B cell (primary cell): ENCODE results near the gene SYT17. TPM values are rescaled to one million over a fixed set of nuclear protein-coding genes. Genes with fewer than 3 reads are reported as not detected.

Experiments
- ATAC-seq: fragments of 200-7000 bp; cut with Tn5 transposase; one replicate; pipeline ENCODE4 v1.10.0; 2021; ENCODE audit warnings: low read depth, mild to moderate bottlenecking, moderate number of reproducible peaks, moderate library complexity
- CTCF ChIA-PET: fragments of 350-600 bp; sonication (Branson Sonifier 250); formaldehyde crosslinking; loops from one replicate; lab custom pipeline; 2021; ENCODE audit warnings: antibody characterized with exemption, inconsistent platforms; lab: Charles Lee
- POLR2A ChIA-PET: fragments of 350-600 bp; sonication (Branson Sonifier 250); formaldehyde crosslinking; loops from one replicate; lab custom pipeline; 2021; ENCODE audit warnings: antibody characterized with exemption; lab: Charles Lee
- DNase-seq: peaks from one replicate; pipeline ENCODE4 v3.0.0; 2013
- H2AFZ ChIP-seq: 2 replicates; pipeline ENCODE4 v1.6.1; 2012; ENCODE audit warnings: mild to moderate bottlenecking, low read depth, low read length; ENCODE audit not compliant: insufficient read depth, poor library complexity, severe bottlenecking
- H3K27ac ChIP-seq, 2 donors: 1 replicate in 1 of 2; 2 replicates in 1 of 2; pipeline ENCODE4 v1.5.1; 2012 to 2013; ENCODE audit warnings: low read length in 2 of 2, mild to moderate bottlenecking in 2 of 2, moderate library complexity in 1 of 2
- H3K27me3 ChIP-seq, 4 experiments: fragments of 200-600 bp in 1 of 4; sonication (generic) in 1 of 4; replicated peaks in 1 of 4; 1 replicate in 2 of 4; 2 replicates in 2 of 4; pipeline versions ENCODE4 v1.6.1 to v1.7.0; 2013 to 2016; ENCODE audit warnings: low read length in 3 of 4, mild to moderate bottlenecking in 2 of 4, mixed read lengths in 1 of 4, moderate library complexity in 1 of 4; ENCODE audit not compliant: insufficient read depth in 4 of 4, control insufficient read depth in 3 of 4; ENCODE audit errors: control extremely low read depth in 1 of 4
- H3K36me3 ChIP-seq, 2 experiments: replicated peaks in 1 of 2; 1 replicate in 1 of 2; 2 replicates in 1 of 2; pipeline versions ENCODE4 v1.6.1 to v1.7.1; 2013; ENCODE audit warnings: low read length in 1 of 2; ENCODE audit not compliant: insufficient read depth in 2 of 2, control insufficient read depth in 1 of 2; ENCODE audit errors: control extremely low read depth in 1 of 2, extremely low read depth in 1 of 2
- H3K4me1 ChIP-seq, 2 donors: fragments of 200-600 bp in 1 of 2; sonication (generic) in 1 of 2; 1 replicate in 1 of 2; 2 replicates in 1 of 2; pipeline versions ENCODE4 v1.5.1 to v1.6.1; 2013 to 2017; ENCODE audit warnings: low read length in 2 of 2; ENCODE audit not compliant: control insufficient read depth in 2 of 2, insufficient read depth in 2 of 2
- H3K4me2 ChIP-seq: replicated peaks from 2 replicates; pipeline ENCODE3; 2012; ENCODE audit warnings: mild to moderate bottlenecking, low read depth, low read length; ENCODE audit not compliant: poor library complexity, severe bottlenecking
- H3K4me3 ChIP-seq, 5 experiments: fragments of 200-600 bp in 1 of 5; sonication (generic) in 1 of 5; 1 replicate in 3 of 5; 2 replicates in 2 of 5; pipeline versions ENCODE4 v1.5.1 to v1.7.0; 2011 to 2016; ENCODE audit warnings: low read length in 4 of 5, mild to moderate bottlenecking in 4 of 5, low read depth in 2 of 5, control low read depth in 1 of 5, moderate library complexity in 1 of 5; ENCODE audit not compliant: insufficient read depth in 1 of 5; ENCODE audit errors: control extremely low read depth in 1 of 5, extremely low read depth in 1 of 5
- H3K79me2 ChIP-seq: fragments of 200-600 bp; sonication (generic); one replicate; pipeline ENCODE4 v1.6.0; 2016; ENCODE audit warnings: low read length; ENCODE audit not compliant: control insufficient read depth, insufficient read depth
- H3K9ac ChIP-seq: fragments of 200-600 bp; sonication (generic); 2 replicates; pipeline ENCODE4 v1.6.1; 2017; ENCODE audit warnings: mild to moderate bottlenecking, low read length, moderate library complexity
- H3K9me3 ChIP-seq, 3 donors: one replicate each; pipeline versions ENCODE4 v1.6.1 to v1.7.1; 2013; ENCODE audit warnings: low read length in 2 of 3; ENCODE audit not compliant: control insufficient read depth in 2 of 3, insufficient read depth in 1 of 3; ENCODE audit errors: control extremely low read depth in 1 of 3
- H4K20me1 ChIP-seq: 2 replicates; pipeline ENCODE4 v1.6.0; 2012; ENCODE audit warnings: mild to moderate bottlenecking, low read length; ENCODE audit not compliant: insufficient read depth, control insufficient read depth, poor library complexity, severe bottlenecking
- H3K27ac Mint-ChIP-seq: one replicate; pipeline ENCODE4 v1.8.0; 2021; ENCODE audit warnings: mixed read lengths
- H3K27me3 Mint-ChIP-seq: one replicate; pipeline ENCODE4 v1.8.0; 2021; ENCODE audit warnings: mixed read lengths
- H3K4me1 Mint-ChIP-seq: one replicate; pipeline ENCODE4 v1.8.0; 2021; ENCODE audit warnings: mixed read lengths
- H3K4me3 Mint-ChIP-seq: one replicate; pipeline ENCODE4 v1.8.0; 2021; ENCODE audit warnings: mixed read lengths
- H3K9me3 Mint-ChIP-seq: one replicate; pipeline ENCODE4 v1.8.0; 2022; ENCODE audit warnings: mixed read lengths; ENCODE audit not compliant: insufficient read depth
- CTCF ChIP-seq: fragments of 200-600 bp; IDR thresholded peaks from one replicate; pipeline ENCODE4 v1.8.0; 2022; ENCODE audit warnings: antibody characterized with exemption, mild to moderate bottlenecking
- EZH2 ChIP-seq: IDR thresholded peaks from 2 replicates; pipeline ENCODE4 v1.6.1; 2012; ENCODE audit warnings: borderline replicate concordance, low read depth, mild to moderate bottlenecking, moderate library complexity, low read length; ENCODE audit not compliant: insufficient read depth, poor library complexity, severe bottlenecking
- WGBS: methylation state at CpG from one replicate; pipeline ENCODE4 v1.1.5; 2013; ENCODE audit warnings: missing lambda C conversion rate; ENCODE audit not compliant: insufficient coverage; 5-methylcytosine and 5-hydroxymethylcytosine counted together
- intact Hi-C: fragments of 100-400 bp; cut with micrococcal nuclease; formaldehyde crosslinking; loops from one replicate; pipeline ENCODE4 v1.10.0; 2022
- polyA plus RNA-seq: library from polyadenylated mRNA; depleted of rRNA; stranded (reverse); fragments of >200 nt; gene quantifications from 2 replicates; pipeline ENCODE4 v1.2.3, GENCODE V29; 2012
- total RNA-seq, 2 donors: library from RNA; stranded (reverse); fragments of 120-200 nt in 1 of 2; gene quantifications; 1 replicate in 1 of 2; 2 replicates in 1 of 2; pipeline versions ENCODE4 v1.2.3 to v1.2.4, GENCODE V29; 2013 to 2022

SYT17 gene
- total and polyA plus RNA-seq, 2 donors (not counting 1 experiment from before 2014, with no cell fraction given) = 24.9 to 27.7 TPM

- no peak overlapping the region for H3K4me2 ChIP-seq
- peaks cover 0 to 4% (median 0%) of the 10 kb centered on the region in 3 donors for H3K9me3 ChIP-seq
- intact Hi-C loops = no loop called here
- Mint-ChIP-seq H3K4me1 (peaks cover 14% of the 10 kb centered on the region), H3K27ac (no peak overlapping the region), H3K27me3 (peaks cover 10% of the 10 kb centered on the region), H3K4me3 (no peak overlapping the region), H3K9me3 (no peaks in the 10 kb centered on the region)
- ChIA-PET POLR2A (interaction anchor here (0.6 kb wide), 1 partner anchor 18 kb away, joined by 3 read pairs; no protein-coding TSS in a partner anchor), CTCF (no interaction called here)
- DNase-seq (no peak), ATAC-seq (no peak)
- no peak overlapping the region for H2AFZ ChIP-seq
- H3K36me3 ChIP-seq = no peaks in the 10 kb centered on the region
- H3K27me3 ChIP-seq = peaks cover 0 to 7% (median under 1%) of the 10 kb centered on the region in 4 experiments
- 44% methylated on average over 7 of the region's 10 CpGs for WGBS
- no peak overlapping the region for H3K27ac ChIP-seq
- TF ChIP-seq CTCF (no peak), EZH2 (no peak)
- H4K20me1 ChIP-seq = no peaks in the 10 kb centered on the region
- no peaks in the 10 kb centered on the region for H3K79me2 ChIP-seq
- no peak overlapping the region for H3K4me3 ChIP-seq
- peaks cover 0 to 13% of the 10 kb centered on the region in 2 donors for H3K4me1 ChIP-seq
- H3K9ac ChIP-seq = no peak overlapping the region
These were observed 31.4 kb upstream of the SYT17 start for GRCh38 chr16:19136549-19137196.
